Panc1 (cell line): ENCODE data around the gene PAPPA. TPM values are rescaled to one million over a fixed set of nuclear protein-coding genes. Genes with fewer than 3 reads are reported as not detected.

ENCODE experiments used
- ATAC-seq: fragments of 200-7000 bp; cut with Tn5 transposase; 2 replicates; pipeline ENCODE4 v1.9.1; 2020; ENCODE audit warnings: mild to moderate bottlenecking, moderate library complexity
- BruUV-seq: library from RNA; stranded (reverse); fragments of 400-500 nt; replicated peaks from 2 replicates; lab custom pipeline; 2021; lab: Mats Ljungman, UMichigan
- CTCF ChIA-PET: fragments of 300-600 bp; sonication (Branson Sonifier 250); formaldehyde crosslinking; loops from one replicate; lab custom pipeline; 2022; ENCODE audit warnings: antibody characterized with exemption; lab: Charles Lee
- POLR2A ChIA-PET: fragments of 300-600 bp; sonication (Branson Sonifier 250); formaldehyde crosslinking; loops from one replicate; lab custom pipeline; 2022; ENCODE audit warnings: antibody characterized with exemption; lab: Charles Lee
- DNase-seq: peaks from one replicate; pipeline ENCODE4 v3.0.0-alpha.2; 2010; ENCODE audit warnings: low read depth, low spot score
- H3K27ac ChIP-seq: 2 replicates; pipeline ENCODE4 v1.5.1; 2011; ENCODE audit warnings: mild to moderate bottlenecking, low read length, inconsistent platforms
- H3K27me3 ChIP-seq: fragments of 200-500 bp; sonication (Bioruptor generic); 2 replicates; pipeline ENCODE4 v1.6.0; 2014; ENCODE audit warnings: low read length, inconsistent platforms; ENCODE audit not compliant: control insufficient read depth, insufficient read depth
- H3K36me3 ChIP-seq: fragments of 200-500 bp; sonication (Bioruptor generic); 2 replicates; pipeline ENCODE4 v1.5.1; 2014; ENCODE audit warnings: inconsistent platforms, mild to moderate bottlenecking, low read length, moderate library complexity; ENCODE audit not compliant: control insufficient read depth, insufficient read depth
- H3K4me1 ChIP-seq: 2 replicates; pipeline ENCODE4 v1.5.1; 2011; ENCODE audit warnings: inconsistent platforms, mild to moderate bottlenecking, low read length, moderate library complexity; ENCODE audit not compliant: control insufficient read depth, insufficient read depth
- H3K4me3 ChIP-seq, 2 experiments: 2 replicates each; pipeline ENCODE4 v1.5.1; 2011 to 2012; ENCODE audit warnings: low read depth in 2 of 2, low read length in 2 of 2, mild to moderate bottlenecking in 2 of 2, inconsistent platforms in 1 of 2, moderate library complexity in 1 of 2
- H3K9me3 ChIP-seq: fragments of 200-500 bp; sonication (Bioruptor generic); 2 replicates; pipeline ENCODE4 v1.5.1; 2014; ENCODE audit warnings: low read depth, mild to moderate bottlenecking, inconsistent platforms, low read length, moderate library complexity; ENCODE audit not compliant: control insufficient read depth, insufficient read depth
- POLR2AphosphoS5 ChIP-seq: IDR thresholded peaks from 2 replicates; pipeline ENCODE4 v1.6.1; 2012; ENCODE audit warnings: mild to moderate bottlenecking, low read depth, low read length, moderate library complexity
- SIN3A ChIP-seq: IDR thresholded peaks from 2 replicates; pipeline ENCODE4 v1.6.1; 2012; ENCODE audit warnings: low read depth, mild to moderate bottlenecking, low read length, moderate library complexity, borderline replicate concordance; ENCODE audit not compliant: insufficient read depth
- TCF7L2 ChIP-seq: IDR thresholded peaks from 2 replicates; pipeline ENCODE4 v1.6.1; 2011; ENCODE audit warnings: mild to moderate bottlenecking, low read depth, low read length, inconsistent platforms
- in situ Hi-C: cut with HindIII; loops from 2 replicates; pipeline ENCODE4 v1.10.0; 2016; ENCODE audit warnings: low sequenced_read_pairs, low pct_unique_long_range_greater_than_20kb
- intact Hi-C: fragments of 100-400 bp; cut with micrococcal nuclease; formaldehyde crosslinking; loops from one replicate; pipeline ENCODE4 v1.10.0; 2022; ENCODE audit not compliant: unreplicated experiment
- total RNA-seq: library from RNA; stranded (reverse); gene quantifications from one replicate; pipeline ENCODE4 v1.2.1, GENCODE V29; 2021; ENCODE audit not compliant: unreplicated experiment
- TF ChIP-seq, protein P1 (sequence below): fragments of 450-650 bp; IDR thresholded peaks from 2 replicates; pipeline ENCODE4 v1.5.1; 2017; ENCODE audit warnings: mild to moderate bottlenecking
- TF ChIP-seq, protein P2 (sequence below), 2 experiments: IDR thresholded peaks; 2 replicates each; pipeline ENCODE4 v1.6.1; 2011 to 2012; ENCODE audit warnings: low read depth in 2 of 2, control low read depth in 1 of 2, low read length in 1 of 2, mild to moderate bottlenecking in 1 of 2, moderate library complexity in 1 of 2; ENCODE audit not compliant: insufficient read depth in 1 of 2

PAPPA gene
- total RNA-seq, 1 experiment from 2014 or later: 1.2 TPM

DNA sequence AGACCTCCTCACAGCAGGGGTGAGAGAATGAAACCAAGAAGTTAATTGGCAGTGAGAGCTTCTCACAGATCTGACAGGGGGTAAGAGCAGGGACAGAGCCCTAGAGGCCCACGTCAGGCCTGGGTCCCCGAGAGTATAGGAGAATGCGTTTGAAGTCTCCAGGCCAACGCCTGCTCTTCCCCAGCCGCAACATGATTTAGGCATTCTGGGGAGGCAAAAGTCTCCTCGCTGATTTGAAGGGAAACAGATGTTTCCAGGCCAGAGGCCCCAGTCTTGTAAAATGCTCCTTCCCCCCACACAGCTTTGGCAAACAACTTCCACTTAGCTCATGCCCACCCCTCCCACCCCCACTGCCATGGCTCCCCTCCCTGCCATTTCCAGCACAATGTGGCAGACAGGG lies 294.3 kb downstream of the PAPPA start:
- no peak for ATAC-seq
- no TSS peak for BruUV-seq
- TF ChIP-seq, protein P1, sequence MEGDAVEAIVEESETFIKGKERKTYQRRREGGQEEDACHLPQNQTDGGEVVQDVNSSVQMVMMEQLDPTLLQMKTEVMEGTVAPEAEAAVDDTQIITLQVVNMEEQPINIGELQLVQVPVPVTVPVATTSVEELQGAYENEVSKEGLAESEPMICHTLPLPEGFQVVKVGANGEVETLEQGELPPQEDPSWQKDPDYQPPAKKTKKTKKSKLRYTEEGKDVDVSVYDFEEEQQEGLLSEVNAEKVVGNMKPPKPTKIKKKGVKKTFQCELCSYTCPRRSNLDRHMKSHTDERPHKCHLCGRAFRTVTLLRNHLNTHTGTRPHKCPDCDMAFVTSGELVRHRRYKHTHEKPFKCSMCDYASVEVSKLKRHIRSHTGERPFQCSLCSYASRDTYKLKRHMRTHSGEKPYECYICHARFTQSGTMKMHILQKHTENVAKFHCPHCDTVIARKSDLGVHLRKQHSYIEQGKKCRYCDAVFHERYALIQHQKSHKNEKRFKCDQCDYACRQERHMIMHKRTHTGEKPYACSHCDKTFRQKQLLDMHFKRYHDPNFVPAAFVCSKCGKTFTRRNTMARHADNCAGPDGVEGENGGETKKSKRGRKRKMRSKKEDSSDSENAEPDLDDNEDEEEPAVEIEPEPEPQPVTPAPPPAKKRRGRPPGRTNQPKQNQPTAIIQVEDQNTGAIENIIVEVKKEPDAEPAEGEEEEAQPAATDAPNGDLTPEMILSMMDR: no peak
- TF ChIP-seq, protein P2, sequence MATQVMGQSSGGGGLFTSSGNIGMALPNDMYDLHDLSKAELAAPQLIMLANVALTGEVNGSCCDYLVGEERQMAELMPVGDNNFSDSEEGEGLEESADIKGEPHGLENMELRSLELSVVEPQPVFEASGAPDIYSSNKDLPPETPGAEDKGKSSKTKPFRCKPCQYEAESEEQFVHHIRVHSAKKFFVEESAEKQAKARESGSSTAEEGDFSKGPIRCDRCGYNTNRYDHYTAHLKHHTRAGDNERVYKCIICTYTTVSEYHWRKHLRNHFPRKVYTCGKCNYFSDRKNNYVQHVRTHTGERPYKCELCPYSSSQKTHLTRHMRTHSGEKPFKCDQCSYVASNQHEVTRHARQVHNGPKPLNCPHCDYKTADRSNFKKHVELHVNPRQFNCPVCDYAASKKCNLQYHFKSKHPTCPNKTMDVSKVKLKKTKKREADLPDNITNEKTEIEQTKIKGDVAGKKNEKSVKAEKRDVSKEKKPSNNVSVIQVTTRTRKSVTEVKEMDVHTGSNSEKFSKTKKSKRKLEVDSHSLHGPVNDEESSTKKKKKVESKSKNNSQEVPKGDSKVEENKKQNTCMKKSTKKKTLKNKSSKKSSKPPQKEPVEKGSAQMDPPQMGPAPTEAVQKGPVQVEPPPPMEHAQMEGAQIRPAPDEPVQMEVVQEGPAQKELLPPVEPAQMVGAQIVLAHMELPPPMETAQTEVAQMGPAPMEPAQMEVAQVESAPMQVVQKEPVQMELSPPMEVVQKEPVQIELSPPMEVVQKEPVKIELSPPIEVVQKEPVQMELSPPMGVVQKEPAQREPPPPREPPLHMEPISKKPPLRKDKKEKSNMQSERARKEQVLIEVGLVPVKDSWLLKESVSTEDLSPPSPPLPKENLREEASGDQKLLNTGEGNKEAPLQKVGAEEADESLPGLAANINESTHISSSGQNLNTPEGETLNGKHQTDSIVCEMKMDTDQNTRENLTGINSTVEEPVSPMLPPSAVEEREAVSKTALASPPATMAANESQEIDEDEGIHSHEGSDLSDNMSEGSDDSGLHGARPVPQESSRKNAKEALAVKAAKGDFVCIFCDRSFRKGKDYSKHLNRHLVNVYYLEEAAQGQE (IDR thresholded peaks at IDR 0.05; ENCODE audit: insufficient read depth in 1 of 2, low read depth in 2 of 2, low read length in 1 of 2): no peak
- TF ChIP-seq TCF7L2: no peak
- no peak for TF ChIP-seq POLR2AphosphoS5
- TF ChIP-seq SIN3A: no peak
- no peak for DNase-seq
- Histone ChIP-seq H3K4me1 (no peaks in the 10 kb centered on the region), H3K27me3 (no peaks in the 10 kb centered on the region), H3K36me3 (no peaks in the 10 kb centered on the region), H3K27ac (no peak overlapping the region), H3K9me3 (no peaks in the 10 kb centered on the region), H3K4me3 (no peak overlapping the region)
- in situ Hi-C loops: no loop called here
- POLR2A ChIA-PET: no interaction called here
- intact Hi-C loops: no loop called here
- CTCF ChIA-PET: no interaction called here

DNA sequence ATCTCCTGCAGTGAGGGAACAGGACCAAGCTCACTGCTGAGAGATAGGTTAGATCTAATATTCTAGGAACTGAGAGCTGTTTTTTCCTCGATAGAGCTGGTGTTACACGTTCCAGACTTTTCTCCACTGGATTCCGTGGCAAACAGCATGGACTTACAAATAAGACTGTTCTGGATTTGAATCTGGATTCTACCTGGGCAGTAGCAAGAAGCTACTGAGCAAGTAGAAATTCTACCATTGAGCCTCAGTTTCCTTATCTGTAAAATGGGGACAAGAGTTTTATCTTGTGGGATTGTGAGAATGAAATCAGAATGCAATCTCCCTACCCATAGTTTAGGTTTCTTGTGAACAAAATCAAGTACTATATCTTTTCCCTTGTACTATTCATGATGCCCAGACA lies 294.8 kb downstream of the PAPPA start:
- BruUV-seq: no TSS peak
- ATAC-seq: no peak
- Histone ChIP-seq H3K4me1 (no peaks in the 10 kb centered on the region), H3K27ac (no peak overlapping the region), H3K4me3 (no peak overlapping the region), H3K36me3 (no peaks in the 10 kb centered on the region), H3K9me3 (no peaks in the 10 kb centered on the region), H3K27me3 (no peaks in the 10 kb centered on the region)
- no peak for TF ChIP-seq TCF7L2
- TF ChIP-seq POLR2AphosphoS5: no peak
- TF ChIP-seq, protein P2 (IDR thresholded peaks at IDR 0.05; ENCODE audit: insufficient read depth in 1 of 2, low read depth in 2 of 2, low read length in 1 of 2): no peak
- no peak for TF ChIP-seq SIN3A
- TF ChIP-seq, protein P1: no peak
- POLR2A ChIA-PET: no interaction called here
- no peak for DNase-seq
- in situ Hi-C loops (no loop called here), intact Hi-C loops (no loop called here)
- CTCF ChIA-PET: no interaction called here
